Hepatocyte (in vitro differentiated cells): ENCODE measurements around the gene LDHAL6A.

Source experiments
- EZH2 ChIP-seq: fragments of 200-600 bp; sonication (generic); IDR thresholded peaks from 2 replicates; pipeline ENCODE4 v1.6.1; 2016; ENCODE audit warnings: antibody characterized with exemption, mild to moderate bottlenecking, borderline replicate concordance
- TF ChIP-seq, protein P1 (sequence below): fragments of 200-600 bp; sonication (generic); IDR thresholded peaks from 2 replicates; pipeline ENCODE4 v1.5.1; 2016; ENCODE audit warnings: antibody characterized with exemption, mild to moderate bottlenecking; ENCODE audit not compliant: poor library complexity

- TF ChIP-seq, protein P1, sequence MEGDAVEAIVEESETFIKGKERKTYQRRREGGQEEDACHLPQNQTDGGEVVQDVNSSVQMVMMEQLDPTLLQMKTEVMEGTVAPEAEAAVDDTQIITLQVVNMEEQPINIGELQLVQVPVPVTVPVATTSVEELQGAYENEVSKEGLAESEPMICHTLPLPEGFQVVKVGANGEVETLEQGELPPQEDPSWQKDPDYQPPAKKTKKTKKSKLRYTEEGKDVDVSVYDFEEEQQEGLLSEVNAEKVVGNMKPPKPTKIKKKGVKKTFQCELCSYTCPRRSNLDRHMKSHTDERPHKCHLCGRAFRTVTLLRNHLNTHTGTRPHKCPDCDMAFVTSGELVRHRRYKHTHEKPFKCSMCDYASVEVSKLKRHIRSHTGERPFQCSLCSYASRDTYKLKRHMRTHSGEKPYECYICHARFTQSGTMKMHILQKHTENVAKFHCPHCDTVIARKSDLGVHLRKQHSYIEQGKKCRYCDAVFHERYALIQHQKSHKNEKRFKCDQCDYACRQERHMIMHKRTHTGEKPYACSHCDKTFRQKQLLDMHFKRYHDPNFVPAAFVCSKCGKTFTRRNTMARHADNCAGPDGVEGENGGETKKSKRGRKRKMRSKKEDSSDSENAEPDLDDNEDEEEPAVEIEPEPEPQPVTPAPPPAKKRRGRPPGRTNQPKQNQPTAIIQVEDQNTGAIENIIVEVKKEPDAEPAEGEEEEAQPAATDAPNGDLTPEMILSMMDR, result no peak
- no peak for TF ChIP-seq EZH2
These were observed 71.9 kb downstream of the LDHAL6A start for GRCh38 chr11:18527512-18527911.
